ENCODE results near the gene RND2.
"Not testable (repeated sequence)": the region's sequence is repeated elsewhere in the genome, so short reads cannot be mapped to it uniquely, and the experiment has no call there.

Gene RND2

DNA sequence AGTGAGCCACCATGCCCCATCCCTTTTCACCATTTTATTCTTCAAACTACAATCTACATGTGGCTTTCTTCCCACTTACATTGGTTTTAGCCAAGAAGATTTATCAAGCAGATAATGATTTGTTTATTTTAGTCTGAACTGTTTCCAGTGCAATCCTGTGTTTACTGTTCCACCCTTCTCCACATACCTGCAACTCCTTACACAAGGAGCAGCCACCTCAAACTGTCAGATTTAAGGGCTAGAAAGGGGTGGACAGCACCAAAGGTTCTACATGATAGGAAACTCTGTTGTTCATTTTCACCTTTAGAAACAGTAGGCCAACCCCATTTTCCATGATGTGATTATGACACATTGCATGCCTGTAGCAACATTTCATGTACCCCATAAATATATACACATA is 42.8 kb upstream of the RND2 start:
- TF ChIP-seq, protein P1, sequence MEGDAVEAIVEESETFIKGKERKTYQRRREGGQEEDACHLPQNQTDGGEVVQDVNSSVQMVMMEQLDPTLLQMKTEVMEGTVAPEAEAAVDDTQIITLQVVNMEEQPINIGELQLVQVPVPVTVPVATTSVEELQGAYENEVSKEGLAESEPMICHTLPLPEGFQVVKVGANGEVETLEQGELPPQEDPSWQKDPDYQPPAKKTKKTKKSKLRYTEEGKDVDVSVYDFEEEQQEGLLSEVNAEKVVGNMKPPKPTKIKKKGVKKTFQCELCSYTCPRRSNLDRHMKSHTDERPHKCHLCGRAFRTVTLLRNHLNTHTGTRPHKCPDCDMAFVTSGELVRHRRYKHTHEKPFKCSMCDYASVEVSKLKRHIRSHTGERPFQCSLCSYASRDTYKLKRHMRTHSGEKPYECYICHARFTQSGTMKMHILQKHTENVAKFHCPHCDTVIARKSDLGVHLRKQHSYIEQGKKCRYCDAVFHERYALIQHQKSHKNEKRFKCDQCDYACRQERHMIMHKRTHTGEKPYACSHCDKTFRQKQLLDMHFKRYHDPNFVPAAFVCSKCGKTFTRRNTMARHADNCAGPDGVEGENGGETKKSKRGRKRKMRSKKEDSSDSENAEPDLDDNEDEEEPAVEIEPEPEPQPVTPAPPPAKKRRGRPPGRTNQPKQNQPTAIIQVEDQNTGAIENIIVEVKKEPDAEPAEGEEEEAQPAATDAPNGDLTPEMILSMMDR (IDR thresholded peaks at IDR 0.05; ENCODE audit: borderline replicate concordance, insufficient read depth, low read depth, low read length): no peak
- H3K4me3 ChIP-seq (ENCODE audit: low read depth, low read length): no peak overlapping the region

DNA sequence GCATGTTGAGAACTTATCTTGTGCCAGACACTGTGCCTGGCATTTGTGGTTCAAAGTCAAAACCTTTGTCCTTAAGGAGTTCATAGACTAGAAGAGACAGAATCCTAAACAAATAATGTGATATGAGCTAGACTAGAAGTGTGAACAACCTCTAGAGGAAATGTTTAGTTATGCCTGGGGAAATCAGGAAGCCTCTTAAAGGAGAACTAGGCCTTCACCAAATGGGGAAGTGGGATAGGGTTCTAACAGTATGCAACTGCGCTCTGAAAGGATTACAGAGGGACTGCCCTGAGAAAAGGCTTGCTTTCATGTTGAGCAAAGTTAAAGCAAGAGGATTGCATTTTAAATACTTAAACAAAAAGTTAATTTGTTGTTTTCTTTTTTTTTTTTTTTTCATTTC is 39.8 kb upstream of the RND2 start:
- TF ChIP-seq, protein P1 (IDR thresholded peaks at IDR 0.05; ENCODE audit: borderline replicate concordance, insufficient read depth, low read depth, low read length): no peak

DNA sequence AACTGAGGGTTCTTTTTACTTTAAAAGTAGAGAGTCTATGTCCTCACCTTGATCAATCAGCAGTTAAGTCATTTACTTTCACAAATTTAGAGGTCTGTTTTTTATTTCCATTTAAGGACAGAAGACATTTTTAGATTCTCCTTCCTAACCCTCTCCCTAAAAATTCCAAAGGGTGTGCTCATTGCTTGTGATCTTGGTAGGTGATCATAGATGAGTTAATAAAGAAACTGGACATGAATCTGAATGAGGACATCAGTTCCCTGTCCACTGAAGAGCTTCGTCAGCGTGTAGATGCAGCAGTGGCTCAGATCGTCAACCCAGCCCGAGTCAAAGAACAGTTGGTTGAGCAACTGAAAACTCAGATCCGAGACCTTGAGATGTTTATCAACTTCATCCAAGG is 35.9 kb upstream of the RND2 start:
- TF ChIP-seq, protein P1 (IDR thresholded peaks at IDR 0.05; ENCODE audit: borderline replicate concordance, insufficient read depth, low read depth, low read length): no peak
- no peak overlapping the region for H3K4me3 ChIP-seq (ENCODE audit: low read depth, low read length)

More for the DNA sequence above, 39.8 kb upstream of the RND2 start:
- no peak overlapping the region for H3K4me3 ChIP-seq (ENCODE audit: low read depth, low read length)

DNA sequence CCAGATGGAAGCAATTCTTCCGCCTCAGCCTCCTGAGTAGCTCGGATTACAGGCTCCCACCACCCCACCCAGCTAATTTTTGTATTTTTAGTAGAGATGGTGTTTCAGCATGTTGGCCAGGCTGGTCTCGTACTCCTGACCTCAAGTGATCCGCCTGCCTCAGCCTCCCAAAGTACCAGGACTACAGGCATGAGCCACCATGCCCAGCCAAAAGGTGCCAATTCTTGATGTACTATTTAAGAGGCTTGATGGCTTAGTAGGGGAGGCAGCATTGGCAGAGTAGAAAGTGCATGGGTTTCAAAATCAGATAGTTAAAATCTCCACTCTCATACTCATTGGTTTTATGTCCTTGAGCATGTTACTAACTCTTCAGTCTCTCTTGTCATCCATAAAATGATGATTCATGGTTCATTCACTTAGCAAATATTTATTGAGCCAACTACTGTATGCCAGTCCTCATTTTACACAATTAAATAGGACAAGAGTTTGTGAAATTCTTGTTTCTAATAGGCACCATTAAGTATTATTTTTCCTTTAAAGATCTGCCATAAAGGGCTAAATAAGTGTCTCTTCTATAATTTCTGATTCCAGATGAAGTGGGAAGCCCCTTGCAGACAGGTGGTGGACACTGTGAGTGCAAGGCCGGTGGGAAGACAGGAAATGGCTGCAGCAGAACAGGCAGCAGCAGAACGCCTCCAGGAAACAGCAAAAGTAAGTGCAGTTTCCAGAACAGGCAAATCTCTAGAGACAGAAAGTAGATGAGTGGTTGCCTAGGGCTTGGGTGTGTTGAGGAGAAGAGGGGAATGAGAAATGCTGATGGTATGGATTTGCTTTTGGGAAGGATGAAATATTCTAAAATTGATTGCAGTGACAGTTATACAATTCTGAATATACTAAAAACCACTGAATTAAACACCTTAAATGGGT is 35.0 kb upstream of the RND2 start:
- TF ChIP-seq, protein P1 (IDR thresholded peaks at IDR 0.05; ENCODE audit: borderline replicate concordance, insufficient read depth, low read depth, low read length): no peak
- H3K4me3 ChIP-seq (ENCODE audit: low read depth, low read length): no peak overlapping the region

DNA sequence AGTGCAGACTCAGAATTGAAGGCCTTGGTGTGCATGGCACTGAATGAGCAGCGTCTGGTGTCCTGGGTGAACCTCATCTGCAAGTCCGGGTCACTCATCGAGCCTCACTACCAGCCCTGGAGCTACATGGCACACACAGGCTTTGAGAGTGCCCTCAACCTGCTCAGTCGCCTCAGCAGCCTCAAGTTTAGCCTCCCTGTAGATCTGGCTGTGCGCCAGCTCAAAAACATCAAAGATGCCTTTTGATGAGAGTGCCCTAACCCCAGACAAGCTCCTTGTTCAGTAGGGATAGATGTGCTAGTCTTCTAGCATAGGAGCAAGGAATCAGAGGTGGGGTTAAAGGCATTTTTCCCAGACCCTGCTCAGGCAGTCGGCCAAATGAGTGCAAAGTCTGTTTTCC is 33.6 kb upstream of the RND2 start:
- no peak overlapping the region for H3K4me3 ChIP-seq (ENCODE audit: low read depth, low read length)
- TF ChIP-seq, protein P1 (IDR thresholded peaks at IDR 0.05; ENCODE audit: borderline replicate concordance, insufficient read depth, low read depth, low read length): no peak

DNA sequence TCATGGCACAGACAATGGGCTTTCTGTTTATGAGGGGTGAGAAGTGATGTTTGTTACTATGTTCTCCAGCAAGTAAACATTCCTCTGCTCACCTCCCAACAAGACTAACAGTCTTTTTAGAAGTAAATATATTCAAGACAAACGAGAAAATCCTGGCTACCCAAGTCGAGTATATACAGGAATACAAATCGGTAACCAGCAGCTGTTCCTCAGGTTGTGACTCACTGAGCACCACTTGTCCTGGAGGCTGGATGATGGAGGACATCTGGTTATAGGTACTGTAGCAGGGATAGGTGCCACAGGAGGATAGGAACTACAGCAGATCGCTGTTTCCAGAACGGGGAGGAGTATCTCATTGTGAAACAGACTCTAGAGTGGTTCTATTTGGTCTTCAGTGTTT is 32.2 kb upstream of the RND2 start:
- H3K4me3 ChIP-seq (ENCODE audit: low read depth, low read length): no peak overlapping the region
- TF ChIP-seq, protein P1 (IDR thresholded peaks at IDR 0.05; ENCODE audit: borderline replicate concordance, insufficient read depth, low read depth, low read length): no peak

DNA sequence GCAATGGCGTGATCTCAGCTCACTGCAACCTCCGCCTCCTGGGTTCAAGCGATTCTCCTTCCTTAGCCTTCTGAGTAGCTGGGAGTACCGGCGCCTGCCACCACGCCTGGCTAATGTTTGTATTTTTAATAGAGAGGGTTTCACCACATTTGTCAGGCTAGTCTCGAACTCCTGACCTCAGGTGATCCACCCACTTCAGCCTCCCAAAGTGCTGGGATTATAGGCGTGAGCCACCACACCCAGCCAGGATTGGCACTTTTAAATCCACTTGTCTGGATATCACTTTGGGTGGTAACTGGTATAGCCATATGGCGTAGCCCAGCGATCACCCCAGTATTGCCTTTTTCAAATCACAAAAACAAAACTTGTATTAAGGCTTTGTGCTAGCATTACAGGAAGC is 31.1 kb upstream of the RND2 start:
- not testable (repeated sequence) for H3K4me3 ChIP-seq (ENCODE audit: low read depth, low read length)
